Measurements from ENCODE around the gene MLXIP. TPM values are rescaled to one million over a fixed set of nuclear protein-coding genes. Genes with fewer than 3 reads are reported as not detected.

MLXIP gene
- total and polyA plus RNA-seq, 2 of the 8 experiments (the other 6 are each of a cell fraction or from before 2014, with no cell fraction given) = 5.5 to 40.5 TPM

DNA sequence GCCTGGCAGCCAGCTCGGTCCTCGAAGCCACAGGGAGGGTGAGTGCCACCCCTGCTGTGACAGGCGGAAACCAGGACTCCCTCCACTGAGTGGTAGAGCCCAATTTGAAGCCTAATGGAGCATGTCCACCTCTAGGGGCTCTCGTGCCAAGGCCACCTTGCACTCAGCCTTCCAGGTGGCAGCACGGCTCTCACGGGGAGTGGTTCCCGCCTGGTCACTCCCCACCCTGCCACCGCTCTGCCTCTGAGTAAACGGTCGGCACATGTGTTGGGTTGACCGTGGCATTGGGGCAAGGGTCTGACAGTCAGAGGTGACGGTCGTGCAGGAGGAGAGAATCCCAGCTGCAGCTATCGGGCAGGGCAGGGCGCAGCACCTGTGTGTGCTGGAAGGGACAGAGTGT is 60.7 kb downstream of the MLXIP start:
- ChIA-PET CTCF (ENCODE audit: partially characterized antibody) (interaction anchor here (1.0 to 3.2 kb wide), 5 partner anchors 9 to 52 kb away, joined by 3 to 29 read pairs (median 5); no protein-coding TSS in a partner anchor), POLR2A (ENCODE audit: partially characterized antibody) (interaction anchor here (1.4 to 2.5 kb wide), 3 partner anchors 8 to 73 kb away, joined by 3 to 6 read pairs (median 5); no protein-coding TSS in a partner anchor)
- no peaks in the 10 kb centered on the region for H3K79me2 ChIP-seq (ENCODE audit: control insufficient read depth in 1 of 2, insufficient read depth in 2 of 2, low read length in 2 of 2)
- H3K9me3 ChIP-seq (ENCODE audit: insufficient read depth in 2 of 2, low read depth in 1 of 2, low read length in 1 of 2) = peaks cover 23 to 30% of the 10 kb centered on the region in 2 experiments
- no peak overlapping the region for H3K9ac ChIP-seq (replicated peaks in 1 of 4; ENCODE audit: extremely low read depth in 1 of 4, low read depth in 3 of 4, low read length in 3 of 4)
- no peak overlapping the region for H2AFZ ChIP-seq (ENCODE audit: low read length)
- no peak for FAIRE-seq
- H4K20me1 ChIP-seq (replicated peaks in 1 of 2; ENCODE audit: control insufficient read depth in 1 of 2, insufficient read depth in 2 of 2, low read length in 2 of 2) = no peaks in the 10 kb centered on the region
- H3K4me2 ChIP-seq (ENCODE audit: insufficient read depth in 1 of 2, low read depth in 2 of 2, low read length in 2 of 2) = no peak overlapping the region
- H3K56ac ChIP-seq (replicated peaks; ENCODE audit: insufficient read length, low read depth, low read length) = no peak overlapping the region
- H4K91ac ChIP-seq (replicated peaks; ENCODE audit: insufficient read length, low read length) = no peak overlapping the region
- H3K36me3 ChIP-seq (ENCODE audit: control insufficient read depth in 2 of 4, insufficient read depth in 4 of 4, low read length in 3 of 4) = peaks cover 2 to 25% (median 15%) of the 10 kb centered on the region in 4 experiments; a peak in 6 of 8 replicates
- no peak overlapping the region for H2BK15ac ChIP-seq (ENCODE audit: low read length)
- no peak overlapping the region for H2BK120ac ChIP-seq (replicated peaks; ENCODE audit: low read depth, low read length)
- 91% methylated on average over 15 of the region's 15 CpGs; no CpG with 5 or more reads in 1 of the 2 experiments for WGBS, 2 experiments (ENCODE audit: extremely low coverage in 1 of 2, insufficient coverage in 1 of 2, insufficient read length in 1 of 2, insufficient replicate concordance in 2 of 2, low coverage in 1 of 2, low lambda C conversion rate in 2 of 2, missing lambda C conversion rate in 1 of 2)
- no peak overlapping the region for H2BK12ac ChIP-seq (ENCODE audit: low read depth, low read length)
- no peak overlapping the region for H3K4me3 ChIP-seq (ENCODE audit: extremely low read depth in 1 of 4, insufficient read depth in 2 of 4, low read depth in 3 of 4, low read length in 4 of 4)
- H4K8ac ChIP-seq (ENCODE audit: extremely low read depth, insufficient read depth, low read length) = no peak overlapping the region
- no peaks in the 10 kb centered on the region for H3K79me1 ChIP-seq (ENCODE audit: low read depth, low read length)
- no peak overlapping the region for H2BK5ac ChIP-seq (ENCODE audit: low read depth, low read length)
- H3K4ac ChIP-seq (replicated peaks; ENCODE audit: insufficient read length, low read depth, low read length) = no peak overlapping the region
- H2AK5ac ChIP-seq (ENCODE audit: low read depth, low read length) = no peak overlapping the region
- no peak overlapping the region for H3K14ac ChIP-seq (ENCODE audit: insufficient read length)
- no peak overlapping the region for H3K23ac ChIP-seq (ENCODE audit: insufficient read length)
- H3K18ac ChIP-seq (ENCODE audit: extremely low read depth, low read length) = no peak overlapping the region
- H3K4me1 ChIP-seq (replicated peaks in 1 of 4; ENCODE audit: control insufficient read depth in 3 of 4, insufficient read depth in 4 of 4, low read length in 3 of 4) = peaks cover 0 to 8% (median 3%) of the 10 kb centered on the region in 4 experiments; a peak in 5 of 7 replicates
- no peak for DNase-seq (ENCODE audit: low read depth in 1 of 2, low spot score in 2 of 2)
- no peak for TF ChIP-seq ATF2 (IDR thresholded peaks at IDR 0.05; ENCODE audit: low read length)
- TF ChIP-seq KDM1A (IDR thresholded peaks at IDR 0.05; ENCODE audit: borderline replicate concordance, low read length) = no peak
- no peak for TF ChIP-seq BRCA1 (IDR thresholded peaks at IDR 0.05; ENCODE audit: low read depth, low read length)
- TF ChIP-seq CTCF (IDR thresholded peaks at IDR 0.05; ENCODE audit: control extremely low read depth in 1 of 3, insufficient read depth in 1 of 3, low read depth in 1 of 3, low read length in 3 of 3) = no peak
- TF ChIP-seq RBBP5 (IDR thresholded peaks at IDR 0.05; ENCODE audit: borderline replicate concordance, low read depth, low read length) = no peak
- no peak for TF ChIP-seq MAX (IDR thresholded peaks at IDR 0.05)
- no peak overlapping the region for H3K27ac ChIP-seq (ENCODE audit: low read depth, low read length)
- no peak overlapping the region for H4K5ac ChIP-seq (ENCODE audit: insufficient read length, low read depth, low read length)
- H3K27me3 ChIP-seq (replicated peaks in 1 of 4; ENCODE audit: control insufficient read depth in 3 of 4, extremely low read depth in 1 of 4, insufficient read depth in 3 of 4, low read length in 3 of 4) = no peaks in the 10 kb centered on the region; a peak in 1 of 7 replicates
- H2BK20ac ChIP-seq (ENCODE audit: low read length) = no peak overlapping the region
- no peaks in the 10 kb centered on the region for H3K23me2 ChIP-seq (ENCODE audit: low read depth, low read length)
